NCI-H187 treated with DMSO at 0.1 percent for 48 hours (cell line): ENCODE results near the gene GNG2.

Experiments
- DNase-seq: peaks from one replicate; lab custom pipeline; 2025; lab: John Stamatoyannopoulos, UW

Gene GNG2

GRCh38 chr14:51996148-51996746, 135.8 kb downstream of the GNG2 start:
- DNase-seq = no peak

GRCh38 chr14:51998348-51998747, 137.9 kb downstream of the GNG2 start:
- no peak for DNase-seq

GRCh38 chr14:51999084-51999483, 138.7 kb downstream of the GNG2 start:
- no peak for DNase-seq

GRCh38 chr14:52000019-52000582, 139.7 kb downstream of the GNG2 start:
- DNase-seq = no peak

GRCh38 chr14:52000696-52001095, 140.3 kb downstream of the GNG2 start:
- no peak for DNase-seq

- no peak for DNase-seq
Observed at GRCh38 chr14:52002542-52002941, 142.1 kb downstream of the GNG2 start.

- DNase-seq = no peak
Observed at GRCh38 chr14:52003324-52003723, 142.9 kb downstream of the GNG2 start.

GRCh38 chr14:52005625-52006024, 145.2 kb downstream of the GNG2 start:
- no peak for DNase-seq

- DNase-seq = no peak
Observed at GRCh38 chr14:52006361-52006760, 145.9 kb downstream of the GNG2 start.

- DNase-seq = no peak
Observed at GRCh38 chr14:52007211-52007610, 146.8 kb downstream of the GNG2 start.

- no peak for DNase-seq
Observed at GRCh38 chr14:52007637-52008036, 147.2 kb downstream of the GNG2 start.

- DNase-seq = no peak
Observed at GRCh38 chr14:52008136-52008535, 147.7 kb downstream of the GNG2 start.

GRCh38 chr14:52010173-52010693, 149.8 kb downstream of the GNG2 start:
- DNase-seq = no peak

GRCh38 chr14:52011523-52011922, 151.1 kb downstream of the GNG2 start:
- DNase-seq = no peak

- DNase-seq = no peak
Observed at GRCh38 chr14:52012635-52013034, 152.2 kb downstream of the GNG2 start.

- DNase-seq = no peak
Observed at GRCh38 chr14:52013984-52014600, 153.7 kb downstream of the GNG2 start.

GRCh38 chr14:52014601-52015267, 154.3 kb downstream of the GNG2 start:
- no peak for DNase-seq

- DNase-seq = no peak
Observed at GRCh38 chr14:52015411-52016030, 155.1 kb downstream of the GNG2 start.

GRCh38 chr14:52018252-52018651, 157.8 kb downstream of the GNG2 start:
- DNase-seq = no peak

GRCh38 chr14:52018970-52019369, 158.6 kb downstream of the GNG2 start:
- DNase-seq = no peak
